ENCODE data around the gene ZDHHC13.

- TF ChIP-seq EZH2 (IDR thresholded peaks at IDR 0.05; ENCODE audit: borderline replicate concordance, control insufficient read depth, low read depth, low read length) = no peak
- TF ChIP-seq JUND (IDR thresholded peaks at IDR 0.05; ENCODE audit: low read depth, low read length) = no peak
- no peak for TF ChIP-seq CTCF (IDR thresholded peaks at IDR 0.05 in 2 of 3, conservative IDR thresholded peaks at IDR 0.05 in 1 of 3; ENCODE audit: control insufficient read depth in 2 of 3, extremely low read depth in 1 of 3, insufficient read depth in 1 of 3, low read depth in 3 of 3, low read length in 3 of 3)
- no peak for TF ChIP-seq BRCA1 (IDR thresholded peaks at IDR 0.05; ENCODE audit: low read depth, low read length)
- TF ChIP-seq NR2C2 (IDR thresholded peaks at IDR 0.05; ENCODE audit: borderline replicate concordance, control insufficient read depth, insufficient read length, low read depth) = no peak
- TF ChIP-seq REST (IDR thresholded peaks at IDR 0.05; ENCODE audit: low read depth, low read length) = no peak
- no peak for TF ChIP-seq TARDBP (IDR thresholded peaks at IDR 0.05; ENCODE audit: borderline replicate concordance)
- no peak for TF ChIP-seq HDAC6 (IDR thresholded peaks at IDR 0.05; ENCODE audit: unreplicated experiment)
- TF ChIP-seq USF2 (IDR thresholded peaks at IDR 0.05; ENCODE audit: borderline replicate concordance, low read depth, low read length) = no peak
- no peak for TF ChIP-seq SP1 (IDR thresholded peaks at IDR 0.05; ENCODE audit: low read depth, low read length)
- no peak for TF ChIP-seq ATF2 (IDR thresholded peaks at IDR 0.05; ENCODE audit: low read length)
Measured at GRCh38 chr11:19201737-19202605, 85.0 kb downstream of the ZDHHC13 start, which contains the start of gene CSRP3.
